Adrenal gland (tissue), 12 donors: ENCODE measurements around the gene ATP6V0D1. TPM values are rescaled to one million over a fixed set of nuclear protein-coding genes. Genes with fewer than 3 reads are reported as not detected.
A peak's percentile ranks its signal among the peaks of the same experiment; 100 is the strongest.
"Not testable (repeated sequence)": the region's sequence is repeated elsewhere in the genome, so short reads cannot be mapped to it uniquely, and the experiment has no call there.

Experiments
- DNase-seq, 7 donors: peaks; one replicate each; pipeline ENCODE4 v3.0.0-alpha.2; 2019 to 2020
- H3K27ac ChIP-seq, 5 donors: fragments of 200-600 bp; sonication (generic) in 4 of 5; 1 replicate in 3 of 5; 2 replicates in 2 of 5; pipeline versions ENCODE4 v1.5.1 to v1.8.0; 2016 to 2020; ENCODE audit warnings: mild to moderate bottlenecking in 1 of 5
- H3K27me3 ChIP-seq: fragments of 200-600 bp; 2 replicates; pipeline ENCODE4 v1.8.0; 2021
- H3K36me3 ChIP-seq, 2 donors: fragments of 200-600 bp; replicated peaks in 1 of 2; 1 replicate in 1 of 2; 2 replicates in 1 of 2; pipeline versions ENCODE4 v1.5.1 to v1.8.0; 2018 to 2022
- H3K4me1 ChIP-seq, 2 donors: fragments of 200-600 bp; replicated peaks in 1 of 2; 1 replicate in 1 of 2; 2 replicates in 1 of 2; pipeline versions ENCODE4 v1.5.1 to v1.8.0; 2018 to 2021
- H3K4me3 ChIP-seq, 4 donors: fragments of 200-600 bp; sonication (generic) in 3 of 4; one replicate each; pipeline ENCODE4 v1.5.1; 2016 to 2018
- H3K9me3 ChIP-seq, 3 donors: fragments of 200-600 bp; sonication (generic) in 1 of 3; replicated peaks in 1 of 3; 1 replicate in 2 of 3; 2 replicates in 1 of 3; pipeline versions ENCODE4 v1.5.1 to v1.8.0; 2016 to 2021
- POLR2A ChIP-seq, 2 donors: fragments of 450-650 bp; IDR thresholded peaks; one replicate each; pipeline ENCODE4 v1.6.1; 2017; ENCODE audit warnings: antibody characterized with exemption in 2 of 2, mild to moderate bottlenecking in 2 of 2, moderate library complexity in 1 of 2
- WGBS, 4 donors: extraction: QIAGEN DNeasy Blood & Tissue Kit in 2 of 4; methylation state at CpG; one replicate each; pipeline versions ENCODE4 v1.1.5 to v1.1.7; 2013 to 2017; 5-methylcytosine and 5-hydroxymethylcytosine counted together
- intact Hi-C, 2 donors: fragments of 100-400 bp; cut with DNase I; formaldehyde crosslinking; loops; one replicate each; pipeline versions ENCODE4 v1.14.1 to v1.15.0; 2022 to 2023
- polyA plus RNA-seq, 3 donors: library from polyadenylated mRNA; stranded (reverse); fragments of 200-250 nt in 2 of 3; fragments of 350-450 nt in 1 of 3; fragmentation: Illumina TruSeq in 1 of 3; extraction: RNeasy Lipid Tissue Mini Kit (QIAGEN cat#74804) in 1 of 3; gene quantifications; one replicate each; pipeline ENCODE4 v1.2.3, GENCODE V29; 2013 to 2014
- total RNA-seq, 9 donors: library from RNA; depleted of rRNA in 4 of 9; stranded (reverse); fragments of >200 nt in 4 of 9; fragments of 120-200 nt in 1 of 9; fragmentation: NEBNext Ultra II Directional in 1 of 9; extraction: Animal tissue kit (Norgen Biotek cat#: 25700) in 1 of 9; gene quantifications; one replicate each; pipeline versions ENCODE4 v1.1.0 to v1.2.4, GENCODE V29; 2013 to 2023
- TF ChIP-seq, protein P1 (sequence below), 6 experiments: fragments of 450-650 bp in 4 of 6; fragments of 200-600 bp in 2 of 6; sonication (generic) in 1 of 6; IDR thresholded peaks; 1 replicate in 5 of 6; 2 replicates in 1 of 6; pipeline versions ENCODE4 v1.5.1 to v1.8.0; 2016 to 2021; ENCODE audit warnings: antibody characterized with exemption in 6 of 6, mild to moderate bottlenecking in 2 of 6, moderate library complexity in 1 of 6
- donor health status: healthy with polysubstance abuse.
- donor health status: Bipolar disorder and iron deficiency.
- donor health status: DM: yes; HTN: yes; CAD: no.
- donor health status: DM: no; HTN: no; CAD: no.
- donor health status: DM: no; HTN: no; CAD: no.
- donor health status: DM: yes; HTN: yes; CAD: no.

ATP6V0D1 gene
- total and polyA plus RNA-seq, 12 donors = 24.1 to 244 (median 144) TPM

DNA sequence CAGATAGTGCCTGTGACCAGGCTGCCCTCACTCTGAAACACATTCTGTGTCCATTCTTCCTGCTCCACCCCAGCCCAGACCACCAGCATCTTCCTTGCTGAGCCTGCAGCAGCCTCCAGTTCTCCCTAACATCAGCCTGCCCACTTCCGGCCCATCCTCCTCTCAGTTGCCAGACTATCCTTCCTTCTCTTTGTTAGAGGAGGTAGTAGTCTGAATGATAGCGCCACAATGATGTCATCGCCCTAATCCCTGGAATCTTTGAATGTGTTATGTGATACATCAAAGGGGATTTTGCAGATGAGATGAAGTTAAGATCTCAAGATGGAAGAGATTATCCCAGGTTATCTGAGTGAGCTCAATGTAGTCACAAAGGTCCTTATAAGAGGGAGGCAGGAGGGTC lies 61.5 kb downstream of the ATP6V0D1 start:
- intact Hi-C loops = no loop called here
- Histone ChIP-seq H3K36me3 (no peaks in the 10 kb centered on the region), H3K4me3 (no peak overlapping the region), H3K27me3 (no peaks in the 10 kb centered on the region), H3K27ac (no peak overlapping the region), H3K4me1 (peaks cover 7 to 11% of the 10 kb centered on the region in 2 donors), H3K9me3 (no peaks in the 10 kb centered on the region)
- TF ChIP-seq POLR2A (IDR thresholded peaks at IDR 0.05) = no peak
- TF ChIP-seq, protein P1, sequence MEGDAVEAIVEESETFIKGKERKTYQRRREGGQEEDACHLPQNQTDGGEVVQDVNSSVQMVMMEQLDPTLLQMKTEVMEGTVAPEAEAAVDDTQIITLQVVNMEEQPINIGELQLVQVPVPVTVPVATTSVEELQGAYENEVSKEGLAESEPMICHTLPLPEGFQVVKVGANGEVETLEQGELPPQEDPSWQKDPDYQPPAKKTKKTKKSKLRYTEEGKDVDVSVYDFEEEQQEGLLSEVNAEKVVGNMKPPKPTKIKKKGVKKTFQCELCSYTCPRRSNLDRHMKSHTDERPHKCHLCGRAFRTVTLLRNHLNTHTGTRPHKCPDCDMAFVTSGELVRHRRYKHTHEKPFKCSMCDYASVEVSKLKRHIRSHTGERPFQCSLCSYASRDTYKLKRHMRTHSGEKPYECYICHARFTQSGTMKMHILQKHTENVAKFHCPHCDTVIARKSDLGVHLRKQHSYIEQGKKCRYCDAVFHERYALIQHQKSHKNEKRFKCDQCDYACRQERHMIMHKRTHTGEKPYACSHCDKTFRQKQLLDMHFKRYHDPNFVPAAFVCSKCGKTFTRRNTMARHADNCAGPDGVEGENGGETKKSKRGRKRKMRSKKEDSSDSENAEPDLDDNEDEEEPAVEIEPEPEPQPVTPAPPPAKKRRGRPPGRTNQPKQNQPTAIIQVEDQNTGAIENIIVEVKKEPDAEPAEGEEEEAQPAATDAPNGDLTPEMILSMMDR (IDR thresholded peaks at IDR 0.05) = no peak
- 92 to 94% (median 93%) methylated on average over 3 of the region's 3 CpGs for WGBS, 4 donors
- DNase-seq = no peak

DNA sequence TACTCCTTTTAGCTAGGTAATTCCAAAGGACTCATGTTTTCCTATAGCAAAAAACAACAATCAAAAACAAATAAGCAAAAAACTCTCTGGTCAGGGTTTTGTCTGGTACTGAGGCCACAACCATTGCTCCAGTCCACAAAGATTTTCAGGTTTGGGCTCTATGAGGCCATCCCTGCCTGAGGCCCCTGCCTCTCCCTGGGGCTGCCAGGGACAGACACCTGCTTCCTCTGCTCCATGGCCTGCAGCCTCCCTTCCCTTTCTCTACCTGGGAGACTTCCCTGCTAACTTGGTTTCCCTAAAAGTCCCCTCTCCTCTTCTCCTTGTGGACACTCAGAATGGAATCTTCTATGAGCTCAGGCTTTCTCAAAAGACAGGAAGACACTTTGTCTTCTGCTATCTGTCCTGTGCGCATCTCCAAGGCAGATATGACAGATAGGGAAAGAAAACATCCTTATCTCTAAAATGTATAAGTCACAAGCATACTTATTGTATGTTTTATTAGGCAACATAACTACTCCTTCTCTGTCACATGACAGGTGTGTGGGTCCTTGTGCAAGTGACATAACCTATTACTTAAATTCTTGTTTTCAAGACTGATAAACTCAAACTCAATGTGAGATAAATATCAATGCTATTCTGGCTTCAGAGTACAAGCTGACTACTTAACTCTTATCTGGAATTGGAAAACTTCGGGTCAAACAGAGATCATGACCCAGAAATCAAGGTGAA lies 63.5 kb downstream of the ATP6V0D1 start:
- Histone ChIP-seq H3K27ac (no peak overlapping the region), H3K36me3 (no peaks in the 10 kb centered on the region), H3K27me3 (no peaks in the 10 kb centered on the region), H3K4me1 (peaks cover 16 to 20% of the 10 kb centered on the region in 2 donors), H3K9me3 (no peaks in the 10 kb centered on the region), H3K4me3 (no peak overlapping the region)
- no peak for DNase-seq
- TF ChIP-seq POLR2A (IDR thresholded peaks at IDR 0.05) = no peak
- TF ChIP-seq, protein P1 (IDR thresholded peaks at IDR 0.05) = no peak
- 60 to 69% (median 66%) methylated on average over 2 of the region's 2 CpGs for WGBS, 4 donors
- intact Hi-C loops = no loop called here

DNA sequence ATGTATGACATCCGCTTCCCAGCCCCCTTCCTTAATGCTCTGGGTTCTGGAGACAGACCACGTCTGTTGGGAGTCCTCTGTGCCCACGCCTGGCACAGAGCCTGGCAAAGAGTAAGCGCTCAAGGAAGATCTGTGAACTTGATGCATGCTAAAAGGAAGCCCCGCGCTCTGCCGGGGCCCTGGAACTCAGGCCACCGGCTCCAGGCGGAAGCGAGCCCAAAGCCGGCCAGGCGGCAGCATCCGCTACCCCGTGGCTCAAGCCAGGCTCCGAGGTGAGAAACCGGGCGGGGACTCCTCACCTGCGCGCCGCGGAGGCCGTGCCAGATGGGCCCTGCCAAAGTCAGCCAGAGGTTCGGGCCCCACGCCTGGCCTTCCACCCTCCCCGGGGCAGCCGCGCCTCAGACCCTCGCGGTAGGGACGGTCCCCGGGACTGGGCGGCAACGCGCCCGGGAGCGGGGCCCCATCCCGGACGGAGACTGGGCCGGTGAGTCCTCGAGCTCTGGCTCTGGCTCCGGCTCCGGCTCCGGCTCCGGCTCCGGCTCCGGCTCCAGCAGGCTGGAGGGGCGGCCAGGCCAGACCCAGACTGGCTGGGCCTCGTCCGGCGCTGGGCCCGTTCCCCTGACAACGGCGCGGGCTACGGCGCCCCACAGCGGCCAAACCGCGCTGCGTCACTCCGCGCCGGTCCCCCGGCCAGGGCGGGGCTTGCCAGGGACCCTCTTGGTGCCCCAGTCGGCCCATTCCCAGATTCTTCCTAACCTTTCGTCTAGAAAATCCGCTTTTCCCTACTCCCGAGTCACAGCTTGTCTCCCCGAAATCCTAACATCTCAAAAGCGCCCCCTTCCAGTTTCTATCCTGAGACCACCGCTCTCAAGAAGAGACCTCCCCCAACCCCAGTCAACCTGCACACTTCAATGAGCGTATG lies 64.8 kb downstream of the ATP6V0D1 start, which contains the start of gene ZDHHC1:
ZDHHC1 (minus strand) TSS at position 606 of the 922 bp plus-strand sequence. CDS start 8,702 bp downstream, outside the sequence.
- Histone ChIP-seq H3K4me1 (peaks cover 16 to 20% of the 10 kb centered on the region in 2 donors), H3K36me3 (no peaks in the 10 kb centered on the region), H3K27me3 (no peaks in the 10 kb centered on the region), H3K9me3 (no peaks in the 10 kb centered on the region), H3K27ac (peak within 1 kb of the TSS in 4 of 5 donors; percentile 45 to 74 (median 56)), H3K4me3 (peak within 1 kb of the TSS in 3 of 4 donors; percentile 64 to 75 (median 71))
- intact Hi-C loops = no loop called here
- peak; percentile 38 to 60 for TF ChIP-seq POLR2A (IDR thresholded peaks at IDR 0.05)
- TF ChIP-seq, protein P1 (IDR thresholded peaks at IDR 0.05) = peak in 5 of 6 experiments; percentile 17 to 47 (median 28)
- 1 to 4% (median 2%) methylated on average over 24 to 73 of the region's 73 CpGs for WGBS, 4 donors
- DNase-seq = peak in 6 of 7 donors; percentile 66 to 81 (median 74)

DNA sequence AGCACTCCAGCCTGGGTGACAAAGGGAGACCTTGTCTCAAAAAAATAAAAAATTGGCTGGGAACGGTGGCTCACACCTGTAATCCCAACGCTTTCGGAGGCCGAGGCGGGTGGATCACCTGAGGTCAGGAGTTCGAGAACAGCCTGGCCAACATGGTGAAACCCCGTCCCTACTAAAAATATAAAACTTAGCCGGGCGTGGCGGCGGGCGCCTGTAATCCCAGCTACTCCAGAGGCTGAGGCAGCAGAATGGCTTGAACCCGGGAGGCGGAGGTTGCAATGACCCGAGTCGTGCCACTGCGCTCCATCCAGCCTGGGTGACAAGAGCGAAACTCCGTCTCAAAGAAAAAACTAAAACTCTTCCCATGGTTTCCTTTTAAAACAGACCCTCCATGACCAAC lies 65.5 kb downstream of the ATP6V0D1 start:
- H3K9me3 ChIP-seq, H3K27me3 ChIP-seq, H3K36me3 ChIP-seq, intact Hi-C loops, DNase-seq: not testable (repeated sequence)
- 90 to 93% (median 92%) methylated on average over 16 to 19 of the region's 19 CpGs for WGBS, 4 donors
- peak overlapping the region in 3 of 5 donors; percentile 52 to 74 (median 59) for H3K27ac ChIP-seq
- peaks cover 16 to 20% of the 10 kb centered on the region in 2 donors for H3K4me1 ChIP-seq
- peak overlapping the region in 3 of 4 donors; percentile 64 to 75 (median 71) for H3K4me3 ChIP-seq
